GM21723 (cell line): ENCODE results near the gene PIN1.

Source experiments
- ATAC-seq: cut with Tn5 transposase; IDR thresholded peaks from one replicate; pipeline ENCODE4 v1.9.1; 2021; ENCODE audit warnings: mild to moderate bottlenecking, moderate library complexity; ENCODE audit not compliant: unreplicated experiment

PIN1 gene

DNA sequence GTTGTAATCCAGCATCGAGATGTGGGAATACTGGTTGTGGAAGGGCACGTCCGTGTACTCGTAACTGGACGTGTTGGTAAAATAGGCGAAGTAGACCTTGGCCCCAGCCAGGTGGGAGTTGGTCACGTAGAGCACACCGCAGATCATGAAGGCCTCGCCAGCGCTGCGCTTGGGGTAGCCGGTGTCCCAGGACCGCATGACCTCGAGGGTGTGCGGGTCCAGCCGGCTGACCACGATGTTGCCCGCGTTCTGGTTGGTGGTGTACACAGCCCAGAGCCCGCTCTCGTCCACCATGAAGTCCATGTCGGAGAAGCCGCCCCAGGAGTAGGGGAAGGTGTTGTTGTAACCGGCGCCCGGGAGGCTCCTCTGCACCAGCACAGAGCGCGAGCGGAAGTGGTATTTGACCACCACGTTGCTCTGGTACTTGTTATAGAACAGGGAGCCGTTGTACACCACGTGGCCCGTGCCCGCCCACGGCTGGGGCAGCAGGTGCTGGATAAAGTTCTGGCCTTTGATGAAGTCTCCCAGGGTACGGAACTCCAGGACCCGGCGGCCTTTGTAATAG lies 19.2 kb downstream of the PIN1 start:
- no peak for ATAC-seq

DNA sequence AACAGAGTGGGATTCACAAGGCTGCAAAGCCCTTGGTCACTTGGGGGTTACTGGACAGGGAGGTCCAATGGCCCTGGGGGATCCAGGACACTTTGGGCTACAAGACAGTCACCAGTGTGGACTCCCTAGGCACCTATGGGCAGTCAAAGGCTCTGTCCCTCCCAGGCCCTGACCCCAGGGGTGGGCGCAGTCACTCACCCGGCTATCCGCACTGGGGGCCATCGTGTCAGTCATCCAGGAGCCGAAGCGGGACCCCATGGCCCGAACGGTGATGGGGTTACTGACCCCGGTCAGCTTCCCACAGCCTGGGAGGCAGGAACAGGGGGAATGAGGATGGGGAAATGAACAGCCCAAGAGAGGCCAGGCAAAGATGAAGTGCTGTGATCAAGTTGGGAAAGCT lies 21.5 kb downstream of the PIN1 start:
- ATAC-seq, result no peak

DNA sequence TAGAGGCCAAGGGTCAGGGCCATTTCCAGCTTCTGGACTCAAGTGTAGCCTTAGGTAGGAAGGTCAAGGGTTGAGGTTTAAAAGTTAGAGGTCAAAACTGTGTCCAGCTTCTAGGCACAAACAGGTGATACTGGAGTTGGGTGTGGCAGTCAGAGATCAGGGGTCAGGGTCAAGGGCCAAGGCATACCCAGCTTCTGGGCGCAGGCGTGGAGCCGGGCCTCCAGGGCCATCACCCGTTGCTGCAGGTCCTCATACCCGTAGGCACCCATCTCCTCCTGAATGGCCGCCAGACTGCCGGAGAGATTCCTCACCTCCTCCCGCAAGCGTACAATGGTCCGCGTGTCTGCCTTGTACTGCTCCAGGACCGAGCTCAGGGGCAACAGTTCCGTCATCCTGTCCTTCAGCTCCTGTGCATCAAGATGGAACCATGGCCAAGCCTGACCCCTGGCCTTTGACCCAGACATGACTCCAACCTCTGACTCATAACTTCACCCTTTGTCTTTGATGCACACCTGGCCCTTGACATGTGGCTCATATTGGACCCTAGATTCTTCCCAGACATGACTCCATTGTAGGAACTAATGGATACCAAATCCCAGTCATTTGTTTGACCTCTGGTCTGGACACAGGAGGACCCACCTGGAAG lies 22.1 kb downstream of the PIN1 start:
- ATAC-seq, result no peak

DNA sequence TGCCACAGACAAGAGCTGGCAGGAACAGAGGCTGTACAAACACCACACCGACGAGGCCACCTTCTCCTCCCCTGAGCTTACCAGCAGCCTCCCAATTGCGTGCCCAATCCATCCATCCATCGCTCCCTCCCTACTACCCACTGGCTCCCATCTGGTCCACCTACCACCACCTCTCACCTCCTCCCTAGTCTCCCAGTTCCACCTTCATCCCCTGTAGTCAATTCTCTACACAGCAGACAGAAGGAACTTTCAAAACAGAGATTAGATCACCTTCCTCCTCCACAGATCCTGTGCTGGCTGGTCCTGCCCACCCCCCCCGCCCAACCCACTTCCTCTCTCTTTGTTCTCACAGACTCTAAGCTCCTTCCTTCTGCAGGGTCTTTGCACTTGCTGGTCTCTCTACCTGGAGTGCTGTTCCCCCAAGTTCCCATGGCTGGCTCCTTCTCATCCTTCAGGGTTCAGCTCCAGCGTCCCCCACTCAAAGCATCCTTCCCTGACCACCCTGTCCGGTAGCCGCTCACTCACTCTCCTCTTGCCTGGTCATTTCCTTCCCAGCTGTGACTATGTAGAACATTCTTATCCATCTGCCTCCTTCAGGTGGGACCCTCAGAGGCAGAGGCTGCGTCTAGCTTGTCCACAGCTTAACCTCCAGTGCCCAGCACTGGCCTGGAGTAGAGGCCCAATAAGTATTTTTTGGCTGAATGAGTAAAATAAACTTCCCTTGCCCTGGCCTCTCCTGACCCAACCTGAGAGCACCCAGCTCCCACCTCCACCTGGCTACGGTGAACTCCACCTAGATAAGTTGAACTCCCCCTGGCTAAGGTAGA lies 23.0 kb downstream of the PIN1 start:
- no peak for ATAC-seq

DNA sequence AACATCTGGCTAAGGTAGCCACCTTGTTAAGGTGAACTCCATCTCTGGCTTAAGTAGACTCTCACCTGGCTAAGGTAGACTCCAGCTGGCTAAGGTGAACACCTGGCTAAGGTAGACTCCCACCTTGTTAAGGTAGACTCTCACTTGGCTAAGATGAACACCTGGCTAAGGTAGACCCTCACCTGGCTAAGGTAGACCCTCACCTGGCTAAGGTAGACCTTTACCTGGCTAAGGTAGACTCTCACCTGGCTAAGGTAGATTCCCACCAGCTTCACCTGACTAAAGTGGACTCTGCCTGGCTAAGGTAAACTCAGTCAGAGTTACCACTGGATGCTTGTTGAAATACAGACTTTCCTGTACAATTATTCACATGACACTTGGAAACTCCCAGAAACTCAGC lies 23.6 kb downstream of the PIN1 start:
- ATAC-seq, result no peak

DNA sequence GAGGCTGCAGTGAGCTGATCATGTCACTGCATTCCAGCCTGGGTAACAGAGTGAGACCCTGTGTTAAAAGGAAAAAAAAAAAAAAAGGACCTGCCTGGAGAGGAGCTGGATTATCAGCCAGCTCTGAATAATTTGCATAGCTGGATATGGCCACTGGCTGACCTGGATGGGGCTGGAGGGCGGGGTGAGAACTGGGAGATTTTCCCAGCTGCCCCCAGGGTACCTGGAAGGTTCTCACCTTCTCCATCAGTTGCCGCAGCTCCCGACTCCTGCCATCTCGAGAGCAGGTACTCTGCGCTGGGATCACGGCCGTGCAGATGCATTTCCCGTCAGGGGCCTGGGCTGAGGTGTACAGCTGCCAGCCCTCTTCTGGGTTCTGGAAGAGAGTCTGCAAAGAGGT lies 25.3 kb downstream of the PIN1 start:
- ATAC-seq, result no peak

DNA sequence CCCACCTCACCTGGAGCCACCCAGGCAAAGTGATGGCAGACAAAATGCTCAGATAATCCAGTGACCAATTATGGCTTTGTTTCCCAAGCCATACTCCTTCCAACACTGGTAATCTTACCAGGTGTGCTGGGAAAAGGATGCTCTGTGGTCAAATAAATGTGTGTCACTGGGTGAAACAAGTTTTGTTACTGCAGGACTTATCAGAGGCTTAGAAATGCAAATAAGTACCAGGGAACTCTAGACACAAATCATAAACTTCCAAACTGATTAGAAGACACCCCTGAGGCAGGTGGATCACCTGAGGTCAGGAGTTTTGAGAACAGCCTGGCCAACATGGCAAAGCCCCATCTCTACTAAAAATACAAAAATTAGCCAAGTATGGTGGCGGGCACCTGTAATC lies 26.4 kb downstream of the PIN1 start:
- ATAC-seq, result no peak

DNA sequence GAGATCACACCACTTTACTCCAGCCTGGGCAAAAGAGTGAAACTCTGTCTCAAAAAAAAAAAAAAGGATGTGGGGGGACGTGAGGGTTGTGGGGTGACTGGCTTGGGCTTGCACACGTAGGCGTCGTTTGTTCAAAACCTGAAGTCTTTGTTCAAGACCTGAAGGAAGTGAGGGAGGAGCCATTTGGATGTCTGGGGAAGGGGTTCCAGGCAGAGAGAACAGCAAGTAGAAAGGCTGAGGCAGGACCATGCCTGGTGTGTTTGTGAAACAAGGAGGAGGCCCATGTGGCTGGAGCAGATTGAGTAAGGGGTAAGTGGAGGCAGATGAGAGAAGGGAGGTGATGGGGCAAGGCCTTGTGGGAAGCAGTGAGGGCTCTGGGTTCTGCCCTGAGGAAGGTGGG lies 27.8 kb downstream of the PIN1 start:
- ATAC-seq, result no peak

DNA sequence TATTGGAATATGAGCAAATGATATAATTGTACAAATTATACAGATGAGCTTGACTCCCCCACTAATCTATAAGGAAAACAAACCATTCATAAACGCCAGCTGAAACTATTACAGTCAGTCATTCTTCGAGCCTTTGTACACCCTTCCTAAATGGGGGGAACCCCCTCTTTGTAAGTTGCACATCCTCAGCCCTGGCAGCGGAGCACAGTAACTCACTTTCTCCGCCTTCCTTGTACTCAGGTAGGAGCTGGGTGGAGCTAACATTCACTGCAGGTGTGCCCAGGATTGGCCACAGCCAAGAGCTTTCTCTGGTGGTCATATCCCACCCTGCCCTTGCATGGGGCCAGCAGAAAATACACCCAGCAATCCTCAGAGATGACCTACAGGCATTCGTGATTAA lies 28.6 kb downstream of the PIN1 start:
- no peak for ATAC-seq

DNA sequence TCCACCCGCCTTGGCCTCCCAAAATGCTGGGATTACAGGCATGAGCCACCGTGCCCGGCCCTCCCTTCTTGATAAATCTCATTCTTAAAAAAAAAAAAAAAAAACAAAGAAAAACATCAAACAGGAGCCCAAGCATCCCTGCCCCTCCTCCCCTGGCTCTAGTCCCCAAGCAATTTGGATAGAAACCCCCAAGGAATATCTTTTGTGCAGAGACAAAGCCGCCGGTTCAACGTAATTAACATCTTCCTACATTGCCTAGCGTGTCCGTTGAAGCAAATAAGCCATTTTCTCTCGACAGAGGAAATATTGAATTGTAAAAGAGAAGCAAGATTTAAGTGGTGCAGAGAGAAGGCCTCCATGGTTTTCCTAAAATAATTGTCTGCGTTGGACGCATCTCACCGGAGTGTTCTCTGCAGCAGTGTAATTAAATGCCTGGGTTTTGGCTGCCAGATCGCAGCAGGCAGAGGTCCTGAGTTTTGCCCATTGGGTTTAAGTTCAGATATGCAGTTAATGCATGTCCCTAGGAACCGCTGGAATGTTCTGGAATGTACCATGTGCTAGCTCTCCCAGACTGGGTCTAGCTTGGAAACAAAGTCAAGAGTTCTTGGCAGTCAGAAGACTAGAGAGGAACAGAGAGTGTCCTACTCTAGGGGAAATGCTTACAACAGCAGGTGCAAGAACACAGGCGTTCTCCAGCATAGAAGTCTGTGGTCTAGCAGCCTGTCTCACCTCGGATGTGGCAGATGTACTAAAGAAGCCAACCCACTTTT lies 30.8 kb downstream of the PIN1 start:
- ATAC-seq, result no peak

DNA sequence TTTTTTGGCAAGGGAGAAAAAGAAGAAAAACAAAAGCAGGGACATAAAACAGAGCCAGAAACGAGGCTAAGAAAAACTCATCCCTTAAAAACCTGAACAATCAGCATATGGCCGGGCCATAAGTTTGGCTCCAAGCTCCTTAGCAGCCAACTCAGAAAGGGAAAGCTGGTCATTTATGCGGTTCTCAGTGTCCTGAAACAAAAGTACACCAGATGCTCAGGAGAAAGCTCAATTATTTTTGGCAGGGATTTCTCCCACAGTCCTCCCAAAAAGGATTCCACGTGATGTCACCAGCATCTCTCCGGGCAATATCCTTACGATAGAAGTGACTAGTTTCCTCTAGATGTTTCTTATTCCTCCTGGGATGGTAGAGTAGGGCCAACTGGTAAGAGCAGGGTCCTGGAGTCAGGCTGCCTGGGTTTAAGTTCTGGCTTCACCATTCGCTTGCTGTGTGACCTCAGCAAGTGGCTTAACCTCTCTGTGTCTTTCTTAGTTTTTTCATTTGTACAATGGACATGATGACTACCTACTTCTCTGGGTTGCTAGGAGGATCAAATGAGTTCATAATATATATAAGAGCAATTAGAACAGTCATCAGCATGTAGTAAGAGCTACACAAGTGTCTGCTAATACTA lies 34.0 kb downstream of the PIN1 start:
- ATAC-seq, result no peak

DNA sequence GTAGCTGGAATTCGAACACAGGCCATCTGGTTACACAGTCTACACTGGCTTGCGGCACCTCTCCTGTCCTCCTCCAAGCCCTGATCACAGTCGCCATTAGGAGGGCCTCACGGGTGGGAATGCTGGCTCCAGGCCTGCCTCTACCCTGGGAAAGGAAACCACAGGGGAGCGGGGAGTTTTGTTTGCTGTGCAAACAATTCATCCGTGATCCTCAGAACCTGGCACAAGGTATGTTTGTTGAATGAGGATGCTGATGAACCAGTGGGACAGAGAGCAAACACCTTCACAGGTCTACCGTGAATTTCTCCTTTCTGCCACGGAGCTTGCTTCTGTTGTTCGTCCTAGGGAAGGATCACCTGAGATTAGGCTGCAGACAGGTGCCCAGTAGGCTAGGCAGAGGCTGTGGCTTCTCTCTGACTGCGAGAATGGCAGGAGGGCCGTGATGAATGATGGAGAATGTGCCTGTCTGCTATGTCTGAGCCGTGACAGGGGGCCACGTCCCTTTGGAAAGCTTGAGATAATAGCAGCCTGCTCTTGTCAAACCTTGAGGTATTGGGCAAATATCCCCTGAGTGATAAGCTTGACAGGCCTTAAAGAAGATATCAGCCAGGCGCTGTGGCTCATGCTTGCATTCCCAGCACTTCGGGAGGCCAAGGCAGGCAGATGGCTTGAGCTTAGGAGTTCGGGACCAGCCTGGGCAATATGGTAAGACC lies 36.7 kb downstream of the PIN1 start:
- ATAC-seq, result no peak

DNA sequence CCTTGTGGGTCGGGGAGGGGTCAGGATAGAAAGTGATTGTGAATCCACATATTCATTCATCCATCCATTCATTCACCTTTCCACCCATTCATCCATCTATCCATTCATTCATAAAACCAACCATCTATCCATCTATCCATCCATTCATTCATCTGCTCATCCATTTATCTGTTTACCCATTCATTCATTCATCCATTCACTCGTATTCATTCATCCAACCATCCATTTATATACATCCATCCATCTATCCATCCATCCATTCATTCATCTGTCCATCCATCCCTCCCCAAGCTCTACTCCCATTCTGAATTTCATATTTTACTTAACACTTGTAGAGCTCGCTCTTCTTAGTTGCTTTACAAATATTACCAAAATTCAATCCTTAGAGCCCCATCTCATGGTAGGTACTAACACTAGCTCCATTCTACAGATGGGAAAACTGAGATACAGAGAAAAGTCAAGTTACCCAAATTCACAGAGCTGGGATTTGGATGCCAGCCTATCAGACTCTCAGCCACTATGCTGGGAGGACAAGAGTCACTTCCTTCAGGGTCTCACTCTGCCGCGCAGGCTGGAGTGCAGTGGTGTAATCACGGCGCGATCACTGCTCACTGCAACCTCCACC lies 37.6 kb downstream of the PIN1 start:
- ATAC-seq, result no peak

DNA sequence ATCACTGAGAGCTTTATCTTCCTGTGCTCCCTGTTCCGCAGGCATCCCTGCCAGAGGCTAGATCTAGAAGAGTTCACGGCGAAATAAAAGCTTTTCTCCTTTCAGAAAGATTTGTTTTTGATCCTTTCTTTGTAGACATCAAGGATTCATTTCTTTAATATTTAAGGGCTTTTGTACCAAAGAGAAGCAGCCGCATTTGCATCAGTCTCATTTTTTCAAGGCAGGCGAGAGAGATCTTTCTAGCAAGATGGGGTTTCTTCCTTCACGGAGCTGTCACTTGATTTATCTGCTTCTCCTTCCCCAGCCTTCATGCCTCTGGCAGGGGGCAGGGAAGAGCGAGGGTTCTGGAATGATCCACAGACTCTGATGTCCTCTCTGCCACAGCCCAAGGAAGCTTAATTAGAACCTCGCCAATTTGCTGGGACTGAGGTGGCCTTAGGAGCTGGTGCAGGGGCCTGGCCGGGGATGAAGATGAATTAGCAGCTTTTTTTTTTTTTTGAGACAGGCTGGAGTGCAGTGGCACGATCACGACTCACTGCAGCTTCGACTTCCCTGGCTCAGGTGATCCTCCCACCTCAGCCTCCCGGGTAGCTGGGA lies 40.0 kb downstream of the PIN1 start:
- no peak for ATAC-seq

DNA sequence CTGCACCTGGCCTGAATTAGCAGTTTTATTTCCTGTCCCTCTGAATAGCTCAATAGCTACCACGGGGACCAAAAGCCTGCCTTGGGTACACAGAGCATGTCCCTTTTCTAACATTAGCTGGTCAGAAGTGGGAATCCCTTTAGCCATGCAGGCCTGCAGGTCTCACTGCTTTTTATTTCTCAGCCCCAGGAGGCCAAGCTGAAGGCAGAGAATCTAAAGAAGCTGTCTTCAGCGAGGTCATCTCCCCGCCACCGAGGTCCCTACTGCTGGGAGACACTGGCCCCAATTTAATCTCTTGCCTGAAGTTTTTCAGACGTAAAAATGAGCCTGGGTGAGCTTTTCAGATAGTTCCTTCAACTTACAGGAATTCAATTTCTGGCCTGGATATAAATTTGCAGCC lies 40.7 kb downstream of the PIN1 start:
- ATAC-seq, result no peak

DNA sequence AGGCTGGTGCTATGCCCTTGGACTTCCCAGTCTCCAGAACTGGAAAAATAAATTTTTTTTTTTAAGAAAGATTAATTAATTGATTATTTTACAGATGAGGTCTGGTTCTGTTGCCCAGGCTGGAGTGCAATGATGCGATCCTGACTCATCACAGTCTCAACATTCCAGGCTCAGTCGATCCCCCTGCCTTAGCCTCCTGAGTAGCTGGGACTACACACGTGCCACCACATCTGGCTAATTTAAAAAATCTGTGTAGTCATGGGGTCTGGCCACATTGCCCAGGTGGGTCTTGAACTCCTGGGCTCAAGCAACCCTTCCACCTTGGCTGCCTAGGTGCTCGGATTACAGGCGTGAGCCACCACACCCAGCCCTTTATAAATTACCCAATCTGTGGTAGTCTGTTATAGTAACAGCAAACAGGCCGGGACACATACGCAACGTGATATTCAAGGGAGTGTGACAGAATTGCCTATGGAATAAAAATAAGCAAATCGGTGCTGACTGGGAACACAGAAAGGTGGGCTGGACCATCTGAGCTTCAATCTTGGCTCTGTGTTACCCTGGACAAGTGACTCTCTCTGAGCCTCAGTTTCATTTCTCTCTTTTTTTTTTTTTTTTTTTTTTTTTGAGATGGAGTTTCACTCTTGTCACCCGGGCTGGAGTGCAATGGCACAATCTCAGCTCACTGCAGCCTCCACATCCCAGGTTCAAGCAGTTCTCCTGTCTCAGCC lies 42.8 kb downstream of the PIN1 start:
- no peak for ATAC-seq

DNA sequence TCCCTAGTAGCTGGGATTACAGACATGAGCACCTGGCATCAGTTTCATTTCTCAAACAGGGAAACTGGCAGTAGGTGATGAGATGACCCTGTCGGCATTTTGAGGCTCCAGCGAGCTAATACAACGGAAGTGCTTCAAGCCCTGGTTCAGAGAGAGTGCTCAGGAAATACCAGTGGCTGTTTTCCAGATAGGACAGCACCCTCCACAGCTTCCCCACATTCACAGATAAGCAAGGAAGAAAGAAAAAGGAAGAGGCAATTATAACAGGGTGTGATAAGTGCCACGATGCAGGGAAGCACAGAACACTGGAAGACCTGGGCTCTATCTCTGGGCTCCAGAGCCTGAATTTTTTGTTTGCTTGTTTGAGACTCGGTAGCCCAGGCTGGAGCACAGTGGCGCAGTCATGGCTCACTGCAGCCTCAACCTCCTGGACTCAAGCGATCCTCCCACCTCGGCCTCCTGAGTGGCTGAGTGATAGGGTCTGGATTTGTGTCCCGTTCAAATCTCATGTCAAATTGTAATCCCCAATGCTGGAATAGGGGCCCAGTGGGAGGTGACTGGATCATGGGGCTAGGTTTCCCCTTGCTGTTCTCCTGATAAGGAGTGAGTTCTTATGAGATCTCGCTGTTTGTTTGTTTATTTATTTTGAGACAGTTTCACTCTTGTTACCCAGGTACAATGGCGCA lies 43.5 kb downstream of the PIN1 start:
- no peak for ATAC-seq

DNA sequence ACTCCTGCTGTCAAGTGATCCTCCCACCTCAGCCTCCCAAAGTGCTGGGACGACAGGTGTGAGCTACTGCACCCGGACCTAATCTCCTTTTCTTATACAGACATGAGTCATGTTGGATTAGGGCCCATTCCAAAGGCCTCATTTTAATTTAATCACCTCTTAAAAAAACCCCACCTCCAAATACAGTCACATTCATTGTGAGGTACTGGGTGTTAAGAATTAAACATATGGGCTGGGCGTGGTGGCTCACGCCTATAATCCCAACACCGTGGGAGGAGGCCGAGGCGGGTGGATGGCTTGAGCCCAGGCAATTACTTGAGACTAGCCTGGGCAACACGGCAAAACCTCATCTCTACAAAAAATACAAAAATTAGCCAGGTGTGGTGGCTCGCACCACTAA lies 46.6 kb downstream of the PIN1 start:
- ATAC-seq, result no peak
